ENCODE results near the gene KAT8. TPM values are rescaled to one million over a fixed set of nuclear protein-coding genes. Genes with fewer than 3 reads are reported as not detected.

The KAT8 gene
- total and polyA plus RNA-seq, 9 of the 15 experiments (the other 6 are each of a cell fraction or from before 2014, with no cell fraction given): 10.0 to 98.5 (median 76.4) TPM

GRCh38 chr16:31105677-31106213 lies 11.7 kb upstream of the KAT8 start (continued):
- no peak for TF ChIP-seq KLF6 (CRISPR knock-in tag; IDR thresholded peaks at IDR 0.05; ENCODE audit: borderline replicate concordance)
- TF ChIP-seq MAFF (IDR thresholded peaks at IDR 0.05; ENCODE audit: low read length): no peak
- no peak for TF ChIP-seq ZNF146 (CRISPR knock-in tag; IDR thresholded peaks at IDR 0.05; ENCODE audit: unreplicated experiment)
- peak; percentile 95 for TF ChIP-seq ZBTB1 (CRISPR knock-in tag; IDR thresholded peaks at IDR 0.05; ENCODE audit: borderline replicate concordance, low read depth)
- TF ChIP-seq GTF2A2 (tag; IDR thresholded peaks at IDR 0.05): no peak
- TF ChIP-seq MGA (IDR thresholded peaks at IDR 0.05): peak; percentile 98
- TF ChIP-seq NR2C1 (IDR thresholded peaks at IDR 0.05): peak; percentile 73
- peak; percentile 80 for TF ChIP-seq NR2C1 (tag; IDR thresholded peaks at IDR 0.05)
- no peak for TF ChIP-seq BDP1 (IDR thresholded peaks at IDR 0.05; ENCODE audit: insufficient read depth, insufficient read length)
- TF ChIP-seq KDM1A (IDR thresholded peaks at IDR 0.05): peak in 1 of 2 experiments; percentile 62; a peak in 1 of 4 replicates
- TF ChIP-seq LCOR (CRISPR knock-in tag; IDR thresholded peaks at IDR 0.05): no peak
- TF ChIP-seq TFE3 (CRISPR knock-in tag; IDR thresholded peaks at IDR 0.05): no peak
- TF ChIP-seq, protein P1, sequence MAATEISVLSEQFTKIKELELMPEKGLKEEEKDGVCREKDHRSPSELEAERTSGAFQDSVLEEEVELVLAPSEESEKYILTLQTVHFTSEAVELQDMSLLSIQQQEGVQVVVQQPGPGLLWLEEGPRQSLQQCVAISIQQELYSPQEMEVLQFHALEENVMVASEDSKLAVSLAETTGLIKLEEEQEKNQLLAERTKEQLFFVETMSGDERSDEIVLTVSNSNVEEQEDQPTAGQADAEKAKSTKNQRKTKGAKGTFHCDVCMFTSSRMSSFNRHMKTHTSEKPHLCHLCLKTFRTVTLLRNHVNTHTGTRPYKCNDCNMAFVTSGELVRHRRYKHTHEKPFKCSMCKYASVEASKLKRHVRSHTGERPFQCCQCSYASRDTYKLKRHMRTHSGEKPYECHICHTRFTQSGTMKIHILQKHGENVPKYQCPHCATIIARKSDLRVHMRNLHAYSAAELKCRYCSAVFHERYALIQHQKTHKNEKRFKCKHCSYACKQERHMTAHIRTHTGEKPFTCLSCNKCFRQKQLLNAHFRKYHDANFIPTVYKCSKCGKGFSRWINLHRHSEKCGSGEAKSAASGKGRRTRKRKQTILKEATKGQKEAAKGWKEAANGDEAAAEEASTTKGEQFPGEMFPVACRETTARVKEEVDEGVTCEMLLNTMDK (IDR thresholded peaks at IDR 0.05; ENCODE audit: borderline replicate concordance, insufficient read depth, low read depth, low read length, poor library complexity, severe bottlenecking): no peak
